Measurements from ENCODE around the gene AGO1.
"Not testable (repeated sequence)": the region's sequence is repeated elsewhere in the genome, so short reads cannot be mapped to it uniquely, and the experiment has no call there.

The AGO1 gene

GRCh38 chr1:35860696-35861095 lies 22.3 kb upstream of the AGO1 start:
- H3K4me3 Mint-ChIP-seq, result no peak overlapping the region
- DNase-seq (no peak), ATAC-seq (no peak)
- no peaks in the 10 kb centered on the region for H3K4me1 Mint-ChIP-seq
- peak overlapping the region; percentile 5 to 6 for H3K27ac Mint-ChIP-seq
- H3K9me3 Mint-ChIP-seq, result no peaks in the 10 kb centered on the region
- H3K27me3 Mint-ChIP-seq, result no peaks in the 10 kb centered on the region

- DNase-seq (no peak), ATAC-seq (no peak)
- no peaks in the 10 kb centered on the region for H3K9me3 Mint-ChIP-seq
- H3K4me1 Mint-ChIP-seq, result no peaks in the 10 kb centered on the region
- H3K27me3 Mint-ChIP-seq, result no peaks in the 10 kb centered on the region
- no peak overlapping the region for H3K27ac Mint-ChIP-seq
- no peak overlapping the region for H3K4me3 Mint-ChIP-seq
Measured at GRCh38 chr1:35863136-35863535, 19.9 kb upstream of the AGO1 start.

GRCh38 chr1:35863881-35864625 lies 19.0 kb upstream of the AGO1 start:
- ATAC-seq (no peak), DNase-seq (no peak)
- no peaks in the 10 kb centered on the region for H3K4me1 Mint-ChIP-seq
- H3K27ac Mint-ChIP-seq, result no peak overlapping the region
- no peaks in the 10 kb centered on the region for H3K27me3 Mint-ChIP-seq
- no peak overlapping the region for H3K4me3 Mint-ChIP-seq
- H3K9me3 Mint-ChIP-seq, result no peaks in the 10 kb centered on the region

- DNase-seq, result no peak
- Mint-ChIP-seq H3K4me3 (no peak overlapping the region), H3K27me3 (no peaks in the 10 kb centered on the region), H3K4me1 (no peaks in the 10 kb centered on the region), H3K27ac (no peak overlapping the region), H3K9me3 (no peaks in the 10 kb centered on the region)
- ATAC-seq, result no peak
Measured at GRCh38 chr1:35864813-35865212, 18.2 kb upstream of the AGO1 start.

GRCh38 chr1:35866991-35867390 lies 16.0 kb upstream of the AGO1 start:
- no peak for DNase-seq
- H3K4me1 Mint-ChIP-seq, result no peaks in the 10 kb centered on the region
- H3K9me3 Mint-ChIP-seq, result no peaks in the 10 kb centered on the region
- H3K4me3 Mint-ChIP-seq, result no peak overlapping the region
- H3K27ac Mint-ChIP-seq, result no peak overlapping the region
- no peak for ATAC-seq
- no peaks in the 10 kb centered on the region for H3K27me3 Mint-ChIP-seq

- not testable (repeated sequence) for DNase-seq, ATAC-seq, H3K27me3 Mint-ChIP-seq, H3K9me3 Mint-ChIP-seq, H3K4me3 Mint-ChIP-seq, H3K4me1 Mint-ChIP-seq
- H3K27ac Mint-ChIP-seq, result peak overlapping the region in 1 of 2 donors; percentile 5
Measured at GRCh38 chr1:35869245-35869950, 13.6 kb upstream of the AGO1 start.

GRCh38 chr1:35870651-35871309 lies 12.2 kb upstream of the AGO1 start:
- H3K27me3 Mint-ChIP-seq, result no peaks in the 10 kb centered on the region
- no peaks in the 10 kb centered on the region for H3K9me3 Mint-ChIP-seq
- no peak overlapping the region for H3K27ac Mint-ChIP-seq
- no peak overlapping the region for H3K4me3 Mint-ChIP-seq
- ATAC-seq, result no peak
- DNase-seq, result no peak
- H3K4me1 Mint-ChIP-seq, result no peaks in the 10 kb centered on the region

GRCh38 chr1:35873243-35873750 lies 9.7 kb upstream of the AGO1 start:
- Mint-ChIP-seq H3K4me3 (no peak overlapping the region), H3K9me3 (no peaks in the 10 kb centered on the region), H3K27me3 (no peaks in the 10 kb centered on the region), H3K27ac (no peak overlapping the region), H3K4me1 (no peaks in the 10 kb centered on the region)
- no peak for ATAC-seq
- no peak for DNase-seq

- not testable (repeated sequence) for H3K9me3 Mint-ChIP-seq
Measured at GRCh38 chr1:35874115-35874514, 8.9 kb upstream of the AGO1 start.

GRCh38 chr1:35876988-35877387 lies 6.0 kb upstream of the AGO1 start:
- ATAC-seq (no peak), DNase-seq (no peak)
- H3K27ac Mint-ChIP-seq, result no peak overlapping the region
- H3K9me3 Mint-ChIP-seq, result no peaks in the 10 kb centered on the region
- H3K27me3 Mint-ChIP-seq, result no peaks in the 10 kb centered on the region
- no peak overlapping the region for H3K4me3 Mint-ChIP-seq
- H3K4me1 Mint-ChIP-seq, result peaks cover 4% of the 10 kb centered on the region

More at GRCh38 chr1:35874115-35874514, 8.9 kb upstream of the AGO1 start:
- H3K4me3 Mint-ChIP-seq, H3K4me1 Mint-ChIP-seq, H3K27ac Mint-ChIP-seq, DNase-seq, H3K27me3 Mint-ChIP-seq, ATAC-seq: not testable (repeated sequence)

GRCh38 chr1:35881850-35882273 lies 1.1 kb upstream of the AGO1 start:
- no peaks in the 10 kb centered on the region for H3K27me3 Mint-ChIP-seq

GRCh38 chr1:35882586-35882944 lies 444 bp upstream of the AGO1 start:
- Mint-ChIP-seq H3K4me1 (peaks cover 46% of the 10 kb centered on the region), H3K4me3 (peak overlapping the region; percentile 60 to 100), H3K9me3 (no peaks in the 10 kb centered on the region), H3K27me3 (no peaks in the 10 kb centered on the region), H3K27ac (peak overlapping the region in 1 of 2 donors; percentile 20)
- DNase-seq (no peak), ATAC-seq (no peak)

More at GRCh38 chr1:35881850-35882273, 1.1 kb upstream of the AGO1 start:
- Mint-ChIP-seq H3K4me1 (peaks cover 39% of the 10 kb centered on the region), H3K27ac (no peak overlapping the region), H3K9me3 (no peaks in the 10 kb centered on the region), H3K4me3 (no peak overlapping the region)
- no peak for ATAC-seq
- DNase-seq, result no peak

- peak overlapping the region; percentile 97 for H3K27ac Mint-ChIP-seq
- ATAC-seq, result peak; percentile 6
- H3K4me1 Mint-ChIP-seq, result peaks cover 50% of the 10 kb centered on the region
- H3K9me3 Mint-ChIP-seq, result no peaks in the 10 kb centered on the region
- DNase-seq, result peak; percentile 25 to 50
- H3K4me3 Mint-ChIP-seq, result peak overlapping the region; percentile 99 to 100
- H3K27me3 Mint-ChIP-seq, result no peaks in the 10 kb centered on the region
Measured at GRCh38 chr1:35883635-35884101, 659 bp downstream of the AGO1 start.

GRCh38 chr1:35884934-35885333 lies 1.9 kb downstream of the AGO1 start:
- peaks cover 50% of the 10 kb centered on the region for H3K4me1 Mint-ChIP-seq

GRCh38 chr1:35885961-35886558 lies 3.1 kb downstream of the AGO1 start:
- H3K9me3 Mint-ChIP-seq, result no peaks in the 10 kb centered on the region
- DNase-seq (no peak), ATAC-seq (no peak)
- peaks cover 50% of the 10 kb centered on the region for H3K4me1 Mint-ChIP-seq
- peak overlapping the region in 1 of 2 donors; percentile 74 for H3K27ac Mint-ChIP-seq
- H3K27me3 Mint-ChIP-seq, result no peaks in the 10 kb centered on the region
- H3K4me3 Mint-ChIP-seq, result peak overlapping the region in 1 of 2 donors; percentile 8

More at GRCh38 chr1:35884934-35885333, 1.9 kb downstream of the AGO1 start:
- DNase-seq (no peak), ATAC-seq (no peak)
- Mint-ChIP-seq H3K27me3 (no peaks in the 10 kb centered on the region), H3K4me3 (peak overlapping the region in 1 of 2 donors; percentile 8), H3K27ac (no peak overlapping the region), H3K9me3 (no peaks in the 10 kb centered on the region)

Measured in stimulated activated naive CD8-positive, alpha-beta T cell treated with anti-CD3 and anti-CD28 coated beads, Interleukin-15, amount 100 ng/mL, for 72 hours (primary cell).